ENCODE results near the gene ARID3B. TPM values are rescaled to one million over a fixed set of nuclear protein-coding genes. Genes with fewer than 3 reads are reported as not detected.

The ARID3B gene
- total RNA-seq, 2 experiments from 2014 or later: 3.2 to 7.5 TPM

DNA sequence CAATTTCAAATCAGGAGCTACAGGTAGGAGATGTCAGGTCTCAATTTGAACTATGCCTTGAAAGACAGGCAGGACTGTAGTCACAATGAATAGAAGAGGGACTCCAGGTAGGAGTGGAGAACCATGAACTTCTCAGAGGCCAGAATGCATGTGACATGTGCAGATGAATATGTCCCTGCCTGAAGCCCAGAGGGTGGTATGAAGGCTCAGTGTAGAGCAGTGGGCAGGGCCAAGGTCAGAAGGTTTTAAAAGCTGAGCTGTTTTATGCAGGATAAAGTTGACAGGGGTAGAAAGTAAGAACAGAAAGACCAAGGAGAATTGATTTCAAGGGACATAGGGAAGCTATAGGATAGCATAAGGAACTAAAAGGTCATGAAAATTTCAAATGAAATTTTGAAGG, 105.5 kb downstream of the ARID3B start:
- no TSS peak for BruUV-seq (replicated peaks)
- ChIA-PET CTCF (ENCODE audit: unreplicated experiment) (no interaction called here), POLR2A (interaction anchor here (1.3 kb wide), 1 partner anchor 30 kb away, joined by 3 read pairs; no protein-coding TSS in a partner anchor)
- H4K20me1 ChIP-seq (ENCODE audit: insufficient read depth, low read length): no peaks in the 10 kb centered on the region; the same call in 1 of the 2 replicates
- H3K9me3 ChIP-seq (ENCODE audit: low read length): no peaks in the 10 kb centered on the region
- H3K36me3 ChIP-seq (ENCODE audit: insufficient read depth, low read length): peaks cover 27% of the 10 kb centered on the region
- no peak overlapping the region for H3K4me2 ChIP-seq (ENCODE audit: low read length)
- no peak overlapping the region for H2AFZ ChIP-seq (ENCODE audit: low read length)
- intact Hi-C loops (cut with micrococcal nuclease; ENCODE audit: unreplicated experiment): no loop called here
- no peaks in the 10 kb centered on the region for H3K9me2 ChIP-seq (ENCODE audit: insufficient read depth, low read length)
- no peak for DNase-seq (ENCODE audit: low spot score)
- H3K79me2 ChIP-seq (ENCODE audit: insufficient read depth, low read depth, low read length): no peaks in the 10 kb centered on the region
- no peak overlapping the region for H3K27ac ChIP-seq (ENCODE audit: low read depth, low read length, poor library complexity, severe bottlenecking)
- TF ChIP-seq, protein P1, sequence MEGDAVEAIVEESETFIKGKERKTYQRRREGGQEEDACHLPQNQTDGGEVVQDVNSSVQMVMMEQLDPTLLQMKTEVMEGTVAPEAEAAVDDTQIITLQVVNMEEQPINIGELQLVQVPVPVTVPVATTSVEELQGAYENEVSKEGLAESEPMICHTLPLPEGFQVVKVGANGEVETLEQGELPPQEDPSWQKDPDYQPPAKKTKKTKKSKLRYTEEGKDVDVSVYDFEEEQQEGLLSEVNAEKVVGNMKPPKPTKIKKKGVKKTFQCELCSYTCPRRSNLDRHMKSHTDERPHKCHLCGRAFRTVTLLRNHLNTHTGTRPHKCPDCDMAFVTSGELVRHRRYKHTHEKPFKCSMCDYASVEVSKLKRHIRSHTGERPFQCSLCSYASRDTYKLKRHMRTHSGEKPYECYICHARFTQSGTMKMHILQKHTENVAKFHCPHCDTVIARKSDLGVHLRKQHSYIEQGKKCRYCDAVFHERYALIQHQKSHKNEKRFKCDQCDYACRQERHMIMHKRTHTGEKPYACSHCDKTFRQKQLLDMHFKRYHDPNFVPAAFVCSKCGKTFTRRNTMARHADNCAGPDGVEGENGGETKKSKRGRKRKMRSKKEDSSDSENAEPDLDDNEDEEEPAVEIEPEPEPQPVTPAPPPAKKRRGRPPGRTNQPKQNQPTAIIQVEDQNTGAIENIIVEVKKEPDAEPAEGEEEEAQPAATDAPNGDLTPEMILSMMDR (conservative IDR thresholded peaks at IDR 0.05; ENCODE audit: low read length): no peak
- no peak for TF ChIP-seq EZH2phosphoT487 (IDR thresholded peaks at IDR 0.05; ENCODE audit: borderline replicate concordance, low read depth, low read length)
- no peak overlapping the region for H3K4me3 ChIP-seq (ENCODE audit: low read depth, low read length, poor library complexity, severe bottlenecking)
- no peaks in the 10 kb centered on the region for H3K4me1 ChIP-seq (ENCODE audit: insufficient read depth, low read length, poor library complexity, severe bottlenecking)

Other genes with a start within 250 kb of the ARID3B start
- gene CYP11A1, start 173.6 kb upstream of the ARID3B start, total RNA-seq (2014; rRNA removed; shearing (Covaris generic)): not detected in 2 replicates
- not detected in 2 replicates for gene CYP11A1, start 173.6 kb upstream of the ARID3B start, total RNA-seq (2022)
- 0.06 and 0.08 TPM in 2 replicates for gene SEMA7A, start 107.3 kb upstream of the ARID3B start, total RNA-seq (2014; rRNA removed; shearing (Covaris generic))
- gene SEMA7A, start 107.3 kb upstream of the ARID3B start, total RNA-seq (2022): 0.46 and 1.0 TPM in 2 replicates
- gene UBL7, start 80.1 kb upstream of the ARID3B start, total RNA-seq (2014; rRNA removed; shearing (Covaris generic)): 29.5 and 32.6 TPM in 2 replicates
- gene UBL7, start 80.1 kb upstream of the ARID3B start, total RNA-seq (2022): 41.3 and 44.1 TPM in 2 replicates
- gene CLK3, start 74.6 kb downstream of the ARID3B start, total RNA-seq (2014; rRNA removed; shearing (Covaris generic)): 85.1 and 86.5 TPM in 2 replicates
- 87.4 and 109 TPM in 2 replicates for gene CLK3, start 74.6 kb downstream of the ARID3B start, total RNA-seq (2022)
- 13.4 and 15.1 TPM in 2 replicates for gene EDC3, start 154.8 kb downstream of the ARID3B start, total RNA-seq (2014; rRNA removed; shearing (Covaris generic))
- 43.5 and 51.4 TPM in 2 replicates for gene EDC3, start 154.8 kb downstream of the ARID3B start, total RNA-seq (2022)
- not detected in 2 replicates for gene CYP1A1, start 184.3 kb downstream of the ARID3B start, total RNA-seq (2014; rRNA removed; shearing (Covaris generic))
- 0.22 and 0.29 TPM in 2 replicates for gene CYP1A1, start 184.3 kb downstream of the ARID3B start, total RNA-seq (2022)
- gene CYP1A2, start 207.6 kb downstream of the ARID3B start, total RNA-seq (2014; rRNA removed; shearing (Covaris generic)): not detected in 2 replicates
- not detected in 2 replicates for gene CYP1A2, start 207.6 kb downstream of the ARID3B start, total RNA-seq (2022)
- 106 and 112 TPM in 2 replicates for gene CSK, start 240.9 kb downstream of the ARID3B start, total RNA-seq (2014; rRNA removed; shearing (Covaris generic))
- 318 and 355 TPM in 2 replicates for gene CSK, start 240.9 kb downstream of the ARID3B start, total RNA-seq (2022)